IMR-90 (cell line): ENCODE data around the gene SCARF2. TPM values are rescaled to one million over a fixed set of nuclear protein-coding genes. Genes with fewer than 3 reads are reported as not detected.

Experiments
- ATAC-seq: fragments of 200-7000 bp; cut with Tn5 transposase; 2 replicates; pipeline ENCODE4 v1.9.1; 2020; ENCODE audit warnings: low read depth, mild to moderate bottlenecking, moderate library complexity
- BruUV-seq: library from RNA; stranded (reverse); fragments of 400-500 nt; replicated peaks from 2 replicates; lab custom pipeline; 2021; lab: Mats Ljungman, UMichigan
- CTCF ChIA-PET: fragments of 300-600 bp; formaldehyde crosslinking; extraction: SDS; loops from one replicate; lab custom pipeline; 2021; ENCODE audit warnings: antibody characterized with exemption; lab: Yijun Ruan, JAX
- POLR2A ChIA-PET: fragments of 300-600 bp; sonication (Branson Sonifier 250); formaldehyde crosslinking; loops from one replicate; lab custom pipeline; 2022; ENCODE audit warnings: antibody characterized with exemption; ENCODE audit not compliant: unreplicated experiment; lab: Charles Lee
- DNase-seq: peaks from one replicate; pipeline ENCODE4 v3.0.0; 2013
- H2AFZ ChIP-seq: replicated peaks from 2 replicates; pipeline ENCODE3; 2013; ENCODE audit warnings: low read length, mild to moderate bottlenecking; ENCODE audit not compliant: poor library complexity
- H2AK5ac ChIP-seq: 2 replicates; pipeline ENCODE4 v1.6.1; 2013; ENCODE audit warnings: low read depth, low read length, inconsistent platforms
- H2AK9ac ChIP-seq: replicated peaks from 2 replicates; pipeline ENCODE3; 2013; ENCODE audit warnings: mild to moderate bottlenecking, low read depth, low read length, moderate library complexity; ENCODE audit not compliant: poor library complexity
- H2BK120ac ChIP-seq: 2 replicates; pipeline ENCODE4 v1.6.1; 2013; ENCODE audit warnings: low read depth, low read length, inconsistent platforms
- H2BK15ac ChIP-seq: 3 replicates; pipeline ENCODE4 v1.6.1; 2013; ENCODE audit warnings: low read depth, low read length, inconsistent platforms
- H2BK20ac ChIP-seq: 2 replicates; pipeline ENCODE4 v1.6.1; 2013; ENCODE audit warnings: low read depth, mild to moderate bottlenecking, inconsistent platforms, low read length, moderate library complexity
- H2BK5ac ChIP-seq: 2 replicates; pipeline ENCODE4 v1.6.1; 2013; ENCODE audit warnings: mild to moderate bottlenecking, low read depth, low read length, inconsistent platforms; ENCODE audit not compliant: poor library complexity, severe bottlenecking
- H3K14ac ChIP-seq: replicated peaks from 2 replicates; pipeline ENCODE4 v1.6.1; 2013; ENCODE audit warnings: low read depth, low read length, inconsistent platforms
- H3K18ac ChIP-seq: 2 replicates; pipeline ENCODE4 v1.6.1; 2013; ENCODE audit warnings: low read depth, low read length, control low read depth
- H3K23ac ChIP-seq: 2 replicates; pipeline ENCODE4 v1.6.1; 2013; ENCODE audit warnings: low read depth, low read length, inconsistent platforms
- H3K27ac ChIP-seq: 2 replicates; pipeline ENCODE4 v1.5.1; 2013; ENCODE audit warnings: mild to moderate bottlenecking, control low read depth, low read length; ENCODE audit not compliant: insufficient read depth
- H3K27me3 ChIP-seq: 2 replicates; pipeline ENCODE4 v1.6.1; 2013; ENCODE audit warnings: low read length; ENCODE audit not compliant: control insufficient read depth, insufficient read depth
- H3K36me3 ChIP-seq: 2 replicates; pipeline ENCODE4 v1.6.1; 2013; ENCODE audit warnings: low read length, mixed read lengths; ENCODE audit not compliant: control insufficient read depth, insufficient read depth
- H3K4ac ChIP-seq: 2 replicates; pipeline ENCODE4 v1.6.1; 2013; ENCODE audit warnings: low read depth, low read length, inconsistent platforms
- H3K4me1 ChIP-seq: 2 replicates; pipeline ENCODE4 v1.6.1; 2013; ENCODE audit warnings: low read length, mixed read lengths; ENCODE audit not compliant: control insufficient read depth, insufficient read depth
- H3K4me2 ChIP-seq: 2 replicates; pipeline ENCODE4 v1.6.1; 2013; ENCODE audit warnings: low read depth, mild to moderate bottlenecking, control low read depth, low read length, moderate library complexity
- H3K4me3 ChIP-seq: 2 replicates; pipeline ENCODE4 v1.5.1; 2013; ENCODE audit warnings: low read depth, mild to moderate bottlenecking, control low read depth, low read length, moderate library complexity; ENCODE audit not compliant: insufficient read depth
- H3K56ac ChIP-seq: 2 replicates; pipeline ENCODE4 v1.6.1; 2013; ENCODE audit warnings: low read length, inconsistent platforms; ENCODE audit not compliant: insufficient read depth; ENCODE audit errors: extremely low read depth
- H3K79me1 ChIP-seq, 2 experiments: 2 replicates each; pipeline ENCODE4 v1.6.1; 2013; ENCODE audit warnings: low read length in 2 of 2, inconsistent platforms in 1 of 2, low read depth in 1 of 2
- H3K9ac ChIP-seq: 2 replicates; pipeline ENCODE4 v1.6.1; 2013; ENCODE audit warnings: low read depth, low read length, control low read depth
- H3K9me1 ChIP-seq: 2 replicates; pipeline ENCODE4 v1.6.1; 2013; ENCODE audit warnings: low read length, inconsistent platforms; ENCODE audit not compliant: insufficient read depth
- H3K9me3 ChIP-seq: 2 replicates; pipeline ENCODE4 v1.6.1; 2013; ENCODE audit warnings: low read length; ENCODE audit not compliant: control insufficient read depth, insufficient read depth
- H4K20me1 ChIP-seq: 2 replicates; pipeline ENCODE4 v1.6.1; 2013; ENCODE audit warnings: low read length, inconsistent platforms; ENCODE audit not compliant: insufficient read depth
- H4K5ac ChIP-seq: 2 replicates; pipeline ENCODE4 v1.6.1; 2013; ENCODE audit warnings: mild to moderate bottlenecking, low read depth, low read length, control low read depth
- H4K8ac ChIP-seq, 2 experiments: 2 replicates each; pipeline ENCODE4 v1.6.1; 2013; ENCODE audit warnings: low read depth in 2 of 2, low read length in 2 of 2, control low read depth in 1 of 2, inconsistent platforms in 1 of 2
- H4K91ac ChIP-seq: 2 replicates; pipeline ENCODE4 v1.6.1; 2013; ENCODE audit warnings: low read depth, low read length, inconsistent platforms; ENCODE audit not compliant: insufficient read depth
- BHLHE40 ChIP-seq: fragments of 150-350 bp; IDR thresholded peaks from 2 replicates; pipeline ENCODE4 v1.6.1; 2016; ENCODE audit warnings: mild to moderate bottlenecking, low read depth, low read length
- CEBPB ChIP-seq: IDR thresholded peaks from 2 replicates; pipeline ENCODE4 v1.6.1; 2012; ENCODE audit warnings: low read depth, low read length, improper control_type of control experiment
- CHD1 ChIP-seq: IDR thresholded peaks from 2 replicates; pipeline ENCODE4 v1.6.1; 2012; ENCODE audit warnings: low read depth, low read length, improper control_type of control experiment
- ELK1 ChIP-seq: fragments of 150-350 bp; IDR thresholded peaks from 2 replicates; pipeline ENCODE4 v1.6.1; 2016; ENCODE audit warnings: low read depth, mild to moderate bottlenecking, low read length, moderate library complexity, borderline replicate concordance
- MAFK ChIP-seq: IDR thresholded peaks from 2 replicates; pipeline ENCODE4 v1.6.1; 2012; ENCODE audit warnings: low read depth, low read length, improper control_type of control experiment
- MXI1 ChIP-seq: IDR thresholded peaks from 2 replicates; pipeline ENCODE4 v1.6.1; 2012; ENCODE audit warnings: low read depth, mild to moderate bottlenecking, low read length, moderate library complexity, borderline replicate concordance
- NFE2L2 ChIP-seq: fragments of 150-350 bp; IDR thresholded peaks from 2 replicates; pipeline ENCODE4 v1.6.1; 2016; ENCODE audit warnings: low read depth, mild to moderate bottlenecking, low read length
- RAD21 ChIP-seq: IDR thresholded peaks from 2 replicates; pipeline ENCODE4 v1.6.1; 2012; ENCODE audit warnings: low read length, improper control_type of control experiment
- RCOR1 ChIP-seq: IDR thresholded peaks from 2 replicates; pipeline ENCODE4 v1.6.1; 2012; ENCODE audit warnings: mild to moderate bottlenecking, low read length, improper control_type of control experiment; ENCODE audit not compliant: insufficient replicate concordance
- RFX5 ChIP-seq: IDR thresholded peaks from 2 replicates; pipeline ENCODE4 v1.8.0; 2012; ENCODE audit warnings: low read depth, mild to moderate bottlenecking, low read length, moderate library complexity
- SMC3 ChIP-seq: fragments of 150-350 bp; IDR thresholded peaks from 2 replicates; pipeline ENCODE4 v1.6.1; 2016; ENCODE audit warnings: low read depth, mild to moderate bottlenecking, antibody characterized with exemption, low read length, moderate library complexity
- WGBS, 2 experiments: methylation state at CpG; one replicate each; pipeline versions ENCODE4 v1.1.5 to v1.1.7; 2013; ENCODE audit warnings: missing lambda C conversion rate in 2 of 2; ENCODE audit not compliant: insufficient read length in 1 of 2; ENCODE audit errors: extremely low coverage in 2 of 2; 5-methylcytosine and 5-hydroxymethylcytosine counted together
- dilution Hi-C: fragments of 300-500 bp; cut with HindIII; formaldehyde crosslinking; loops from one replicate; pipeline ENCODE4 v1.14.3; 2018; ENCODE audit warnings: low sequenced_read_pairs; ENCODE audit not compliant: unreplicated experiment
- in situ Hi-C: fragments of 300-500 bp; cut with MboI; formaldehyde crosslinking; loops from 3 replicates; pipeline ENCODE4 v1.14.3; 2019; ENCODE audit warnings: low sequenced_read_pairs, inconsistent platforms, mixed read lengths
- intact Hi-C: fragments of 100-400 bp; cut with micrococcal nuclease; formaldehyde crosslinking; loops from 2 replicates; pipeline ENCODE4 v1.10.0; 2022
- polyA plus RNA-seq, 3 experiments: library from polyadenylated mRNA; depleted of rRNA; stranded (reverse); fragments of >200 nt; gene quantifications; 2 replicates each; pipeline ENCODE4 v1.2.3, GENCODE V29; 2012; ENCODE audit warnings: low replicate concordance in 1 of 3
- total RNA-seq: library from RNA; depleted of rRNA; stranded (reverse); fragments of >200 nt; gene quantifications from 2 replicates; pipeline ENCODE4 v1.2.3, GENCODE V29; 2012
- TF ChIP-seq, protein P1 (sequence below): conservative IDR thresholded peaks from 2 replicates; pipeline ENCODE4 v1.5.1; 2012; ENCODE audit warnings: mild to moderate bottlenecking, low read depth, low read length, improper control_type of control experiment

Gene SCARF2
- total and polyA plus RNA-seq, 2 of the 4 experiments (the other 2 are of a cell fraction), result 3.4 to 37.0 TPM

GRCh38 chr22:20433191-20433590 lies 4.4 kb downstream of the SCARF2 start:
- Histone ChIP-seq H3K4me3 (no peak overlapping the region), H4K20me1 (peaks cover 83% of the 10 kb centered on the region), H2AFZ (no peak overlapping the region), H2AK9ac (no peak overlapping the region), H2BK5ac (no peak overlapping the region), H2AK5ac (no peak overlapping the region), H3K27ac (no peak overlapping the region), H3K4ac (no peak overlapping the region), H2BK20ac (no peak overlapping the region), H3K9ac (no peak overlapping the region), H2BK120ac (no peak overlapping the region), H3K18ac (no peak overlapping the region), H3K14ac (no peak overlapping the region), H2BK15ac (no peak overlapping the region), H3K27me3 (no peaks in the 10 kb centered on the region), H3K56ac (no peak overlapping the region), H3K4me1 (peaks cover 18% of the 10 kb centered on the region), H4K5ac (no peak overlapping the region), H3K36me3 (peaks cover 27% of the 10 kb centered on the region), H3K9me3 (no peaks in the 10 kb centered on the region), H3K79me1 (peaks cover 14 to 84% of the 10 kb centered on the region in 2 experiments; a peak in 3 of 4 replicates), H3K23ac (no peak overlapping the region), H4K8ac (no peak overlapping the region), H3K9me1 (peaks cover 29% of the 10 kb centered on the region), H4K91ac (no peak overlapping the region), H3K4me2 (no peak overlapping the region)
- no peak for TF ChIP-seq MXI1
- no peak for TF ChIP-seq CEBPB
- no peak for TF ChIP-seq MAFK
- no peak for TF ChIP-seq CHD1
- TF ChIP-seq RCOR1, result no peak
- no peak for TF ChIP-seq RAD21
- TF ChIP-seq, protein P1, sequence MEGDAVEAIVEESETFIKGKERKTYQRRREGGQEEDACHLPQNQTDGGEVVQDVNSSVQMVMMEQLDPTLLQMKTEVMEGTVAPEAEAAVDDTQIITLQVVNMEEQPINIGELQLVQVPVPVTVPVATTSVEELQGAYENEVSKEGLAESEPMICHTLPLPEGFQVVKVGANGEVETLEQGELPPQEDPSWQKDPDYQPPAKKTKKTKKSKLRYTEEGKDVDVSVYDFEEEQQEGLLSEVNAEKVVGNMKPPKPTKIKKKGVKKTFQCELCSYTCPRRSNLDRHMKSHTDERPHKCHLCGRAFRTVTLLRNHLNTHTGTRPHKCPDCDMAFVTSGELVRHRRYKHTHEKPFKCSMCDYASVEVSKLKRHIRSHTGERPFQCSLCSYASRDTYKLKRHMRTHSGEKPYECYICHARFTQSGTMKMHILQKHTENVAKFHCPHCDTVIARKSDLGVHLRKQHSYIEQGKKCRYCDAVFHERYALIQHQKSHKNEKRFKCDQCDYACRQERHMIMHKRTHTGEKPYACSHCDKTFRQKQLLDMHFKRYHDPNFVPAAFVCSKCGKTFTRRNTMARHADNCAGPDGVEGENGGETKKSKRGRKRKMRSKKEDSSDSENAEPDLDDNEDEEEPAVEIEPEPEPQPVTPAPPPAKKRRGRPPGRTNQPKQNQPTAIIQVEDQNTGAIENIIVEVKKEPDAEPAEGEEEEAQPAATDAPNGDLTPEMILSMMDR, result no peak
- no peak for TF ChIP-seq NFE2L2
- TF ChIP-seq SMC3, result no peak
- no peak for TF ChIP-seq RFX5
- no peak for TF ChIP-seq ELK1
- TF ChIP-seq BHLHE40, result no peak
- BruUV-seq, result no TSS peak
- POLR2A ChIA-PET, result no interaction called here
- intact Hi-C loops (no loop called here), in situ Hi-C loops (no loop called here), dilution Hi-C loops (no loop called here)
- CTCF ChIA-PET, result no interaction called here
- no peak for ATAC-seq
- WGBS, 2 experiments, result 100% methylated on average over 2 of the region's 11 CpGs; no CpG with 5 or more reads in 1 of the 2 experiments
- no peak for DNase-seq
